IMR-90 (cell line): ENCODE measurements around the gene ROBO2. TPM values are rescaled to one million over a fixed set of nuclear protein-coding genes. Genes with fewer than 3 reads are reported as not detected.

Experiments used
- ATAC-seq: fragments of 200-7000 bp; cut with Tn5 transposase; 2 replicates; pipeline ENCODE4 v1.9.1; 2020; ENCODE audit warnings: low read depth, mild to moderate bottlenecking, moderate library complexity
- BruUV-seq: library from RNA; stranded (reverse); fragments of 400-500 nt; replicated peaks from 2 replicates; lab custom pipeline; 2021; lab: Mats Ljungman, UMichigan
- CTCF ChIA-PET: fragments of 300-600 bp; formaldehyde crosslinking; extraction: SDS; loops from one replicate; lab custom pipeline; 2021; ENCODE audit warnings: antibody characterized with exemption; lab: Yijun Ruan, JAX
- POLR2A ChIA-PET: fragments of 300-600 bp; sonication (Branson Sonifier 250); formaldehyde crosslinking; loops from one replicate; lab custom pipeline; 2022; ENCODE audit warnings: antibody characterized with exemption; ENCODE audit not compliant: unreplicated experiment; lab: Charles Lee
- DNase-seq: peaks from one replicate; pipeline ENCODE4 v3.0.0; 2013
- H2AFZ ChIP-seq: replicated peaks from 2 replicates; pipeline ENCODE3; 2013; ENCODE audit warnings: low read length, mild to moderate bottlenecking; ENCODE audit not compliant: poor library complexity
- H2AK5ac ChIP-seq: 2 replicates; pipeline ENCODE4 v1.6.1; 2013; ENCODE audit warnings: low read depth, low read length, inconsistent platforms
- H2AK9ac ChIP-seq: replicated peaks from 2 replicates; pipeline ENCODE3; 2013; ENCODE audit warnings: mild to moderate bottlenecking, low read depth, low read length, moderate library complexity; ENCODE audit not compliant: poor library complexity
- H2BK120ac ChIP-seq: 2 replicates; pipeline ENCODE4 v1.6.1; 2013; ENCODE audit warnings: low read depth, low read length, inconsistent platforms
- H2BK15ac ChIP-seq: 3 replicates; pipeline ENCODE4 v1.6.1; 2013; ENCODE audit warnings: low read depth, low read length, inconsistent platforms
- H2BK20ac ChIP-seq: 2 replicates; pipeline ENCODE4 v1.6.1; 2013; ENCODE audit warnings: low read depth, mild to moderate bottlenecking, inconsistent platforms, low read length, moderate library complexity
- H2BK5ac ChIP-seq: 2 replicates; pipeline ENCODE4 v1.6.1; 2013; ENCODE audit warnings: mild to moderate bottlenecking, low read depth, low read length, inconsistent platforms; ENCODE audit not compliant: poor library complexity, severe bottlenecking
- H3K14ac ChIP-seq: replicated peaks from 2 replicates; pipeline ENCODE4 v1.6.1; 2013; ENCODE audit warnings: low read depth, low read length, inconsistent platforms
- H3K18ac ChIP-seq: 2 replicates; pipeline ENCODE4 v1.6.1; 2013; ENCODE audit warnings: low read depth, low read length, control low read depth
- H3K23ac ChIP-seq: 2 replicates; pipeline ENCODE4 v1.6.1; 2013; ENCODE audit warnings: low read depth, low read length, inconsistent platforms
- H3K27ac ChIP-seq: 2 replicates; pipeline ENCODE4 v1.5.1; 2013; ENCODE audit warnings: mild to moderate bottlenecking, control low read depth, low read length; ENCODE audit not compliant: insufficient read depth
- H3K27me3 ChIP-seq: 2 replicates; pipeline ENCODE4 v1.6.1; 2013; ENCODE audit warnings: low read length; ENCODE audit not compliant: control insufficient read depth, insufficient read depth
- H3K36me3 ChIP-seq: 2 replicates; pipeline ENCODE4 v1.6.1; 2013; ENCODE audit warnings: low read length, mixed read lengths; ENCODE audit not compliant: control insufficient read depth, insufficient read depth
- H3K4ac ChIP-seq: 2 replicates; pipeline ENCODE4 v1.6.1; 2013; ENCODE audit warnings: low read depth, low read length, inconsistent platforms
- H3K4me1 ChIP-seq: 2 replicates; pipeline ENCODE4 v1.6.1; 2013; ENCODE audit warnings: low read length, mixed read lengths; ENCODE audit not compliant: control insufficient read depth, insufficient read depth
- H3K4me2 ChIP-seq: 2 replicates; pipeline ENCODE4 v1.6.1; 2013; ENCODE audit warnings: low read depth, mild to moderate bottlenecking, control low read depth, low read length, moderate library complexity
- H3K4me3 ChIP-seq: 2 replicates; pipeline ENCODE4 v1.5.1; 2013; ENCODE audit warnings: low read depth, mild to moderate bottlenecking, control low read depth, low read length, moderate library complexity; ENCODE audit not compliant: insufficient read depth
- H3K56ac ChIP-seq: 2 replicates; pipeline ENCODE4 v1.6.1; 2013; ENCODE audit warnings: low read length, inconsistent platforms; ENCODE audit not compliant: insufficient read depth; ENCODE audit errors: extremely low read depth
- H3K79me1 ChIP-seq, 2 experiments: 2 replicates each; pipeline ENCODE4 v1.6.1; 2013; ENCODE audit warnings: low read length in 2 of 2, inconsistent platforms in 1 of 2, low read depth in 1 of 2
- H3K9ac ChIP-seq: 2 replicates; pipeline ENCODE4 v1.6.1; 2013; ENCODE audit warnings: low read depth, low read length, control low read depth
- H3K9me1 ChIP-seq: 2 replicates; pipeline ENCODE4 v1.6.1; 2013; ENCODE audit warnings: low read length, inconsistent platforms; ENCODE audit not compliant: insufficient read depth
- H3K9me3 ChIP-seq: 2 replicates; pipeline ENCODE4 v1.6.1; 2013; ENCODE audit warnings: low read length; ENCODE audit not compliant: control insufficient read depth, insufficient read depth
- H4K20me1 ChIP-seq: 2 replicates; pipeline ENCODE4 v1.6.1; 2013; ENCODE audit warnings: low read length, inconsistent platforms; ENCODE audit not compliant: insufficient read depth
- H4K5ac ChIP-seq: 2 replicates; pipeline ENCODE4 v1.6.1; 2013; ENCODE audit warnings: mild to moderate bottlenecking, low read depth, low read length, control low read depth
- H4K8ac ChIP-seq, 2 experiments: 2 replicates each; pipeline ENCODE4 v1.6.1; 2013; ENCODE audit warnings: low read depth in 2 of 2, low read length in 2 of 2, control low read depth in 1 of 2, inconsistent platforms in 1 of 2
- H4K91ac ChIP-seq: 2 replicates; pipeline ENCODE4 v1.6.1; 2013; ENCODE audit warnings: low read depth, low read length, inconsistent platforms; ENCODE audit not compliant: insufficient read depth
- BHLHE40 ChIP-seq: fragments of 150-350 bp; IDR thresholded peaks from 2 replicates; pipeline ENCODE4 v1.6.1; 2016; ENCODE audit warnings: mild to moderate bottlenecking, low read depth, low read length
- CEBPB ChIP-seq: IDR thresholded peaks from 2 replicates; pipeline ENCODE4 v1.6.1; 2012; ENCODE audit warnings: low read depth, low read length, improper control_type of control experiment
- FOS ChIP-seq: fragments of 150-350 bp; IDR thresholded peaks from 2 replicates; pipeline ENCODE4 v1.6.1; 2016; ENCODE audit warnings: low read depth, low read length
- MAFK ChIP-seq: IDR thresholded peaks from 2 replicates; pipeline ENCODE4 v1.6.1; 2012; ENCODE audit warnings: low read depth, low read length, improper control_type of control experiment
- MAZ ChIP-seq: IDR thresholded peaks from 2 replicates; pipeline ENCODE4 v1.6.1; 2012; ENCODE audit warnings: low read depth, mild to moderate bottlenecking, low read length, improper control_type of control experiment, moderate library complexity, borderline replicate concordance
- MXI1 ChIP-seq: IDR thresholded peaks from 2 replicates; pipeline ENCODE4 v1.6.1; 2012; ENCODE audit warnings: low read depth, mild to moderate bottlenecking, low read length, moderate library complexity, borderline replicate concordance
- NFE2L2 ChIP-seq: fragments of 150-350 bp; IDR thresholded peaks from 2 replicates; pipeline ENCODE4 v1.6.1; 2016; ENCODE audit warnings: low read depth, mild to moderate bottlenecking, low read length
- POLR2A ChIP-seq: IDR thresholded peaks from 2 replicates; pipeline ENCODE4 v1.6.1; 2012; ENCODE audit warnings: mild to moderate bottlenecking, low read depth, low read length
- SMC3 ChIP-seq: fragments of 150-350 bp; IDR thresholded peaks from 2 replicates; pipeline ENCODE4 v1.6.1; 2016; ENCODE audit warnings: low read depth, mild to moderate bottlenecking, antibody characterized with exemption, low read length, moderate library complexity
- WGBS, 2 experiments: methylation state at CpG; one replicate each; pipeline versions ENCODE4 v1.1.5 to v1.1.7; 2013; ENCODE audit warnings: missing lambda C conversion rate in 2 of 2; ENCODE audit not compliant: insufficient read length in 1 of 2; ENCODE audit errors: extremely low coverage in 2 of 2; 5-methylcytosine and 5-hydroxymethylcytosine counted together
- dilution Hi-C: fragments of 300-500 bp; cut with HindIII; formaldehyde crosslinking; loops from one replicate; pipeline ENCODE4 v1.14.3; 2018; ENCODE audit warnings: low sequenced_read_pairs; ENCODE audit not compliant: unreplicated experiment
- in situ Hi-C: fragments of 300-500 bp; cut with MboI; formaldehyde crosslinking; loops from 3 replicates; pipeline ENCODE4 v1.14.3; 2019; ENCODE audit warnings: low sequenced_read_pairs, inconsistent platforms, mixed read lengths
- intact Hi-C: fragments of 100-400 bp; cut with micrococcal nuclease; formaldehyde crosslinking; loops from 2 replicates; pipeline ENCODE4 v1.10.0; 2022
- polyA plus RNA-seq, 3 experiments: library from polyadenylated mRNA; depleted of rRNA; stranded (reverse); fragments of >200 nt; gene quantifications; 2 replicates each; pipeline ENCODE4 v1.2.3, GENCODE V29; 2012; ENCODE audit warnings: low replicate concordance in 1 of 3
- total RNA-seq: library from RNA; depleted of rRNA; stranded (reverse); fragments of >200 nt; gene quantifications from 2 replicates; pipeline ENCODE4 v1.2.3, GENCODE V29; 2012
- TF ChIP-seq, protein P1 (sequence below): conservative IDR thresholded peaks from 2 replicates; pipeline ENCODE4 v1.5.1; 2012; ENCODE audit warnings: mild to moderate bottlenecking, low read depth, low read length, improper control_type of control experiment
- TF ChIP-seq, protein P2 (sequence below): fragments of 150-350 bp; IDR thresholded peaks from 2 replicates; pipeline ENCODE4 v1.6.1; 2017; ENCODE audit warnings: mild to moderate bottlenecking, antibody characterized with exemption, low read length, low read depth

ROBO2 gene
- total and polyA plus RNA-seq, 2 of the 4 experiments (the other 2 are of a cell fraction) = 9.3 to 14.5 TPM

DNA sequence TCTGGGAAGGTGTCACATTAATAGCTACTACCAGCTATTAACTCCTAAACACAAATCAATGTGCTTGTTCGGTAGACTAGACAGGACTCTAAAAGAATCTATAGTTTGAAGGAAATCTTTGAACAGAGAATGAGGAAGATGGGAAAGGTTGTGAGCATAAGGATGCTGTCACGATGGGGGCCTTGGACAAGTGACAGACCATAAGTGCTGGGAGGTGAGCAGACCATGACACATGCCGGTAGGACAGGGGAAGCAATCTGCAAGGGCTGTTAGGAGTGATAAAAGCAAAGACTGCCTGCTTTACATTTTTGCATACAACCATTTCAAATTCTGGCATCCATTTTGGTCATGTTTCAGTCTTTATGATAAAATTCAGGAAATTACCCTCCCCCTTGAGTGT is 645.8 kb downstream of the ROBO2 start:
- intact Hi-C loops (no loop called here), in situ Hi-C loops (no loop called here)

More for the DNA sequence above, 645.8 kb downstream of the ROBO2 start:
- Histone ChIP-seq H3K18ac (no peak overlapping the region), H3K36me3 (no peaks in the 10 kb centered on the region), H4K5ac (no peak overlapping the region), H2BK120ac (no peak overlapping the region), H3K4me3 (no peak overlapping the region), H4K20me1 (no peaks in the 10 kb centered on the region), H3K9ac (no peak overlapping the region), H3K14ac (no peak overlapping the region), H3K56ac (no peak overlapping the region), H2BK15ac (no peak overlapping the region), H3K4me1 (no peaks in the 10 kb centered on the region), H2AK9ac (no peak overlapping the region), H3K9me1 (no peaks in the 10 kb centered on the region), H3K4me2 (no peak overlapping the region), H3K79me1 (no peaks in the 10 kb centered on the region), H2AFZ (no peak overlapping the region), H4K91ac (no peak overlapping the region), H3K23ac (no peak overlapping the region), H4K8ac (no peak overlapping the region), H3K4ac (no peak overlapping the region), H2BK5ac (no peak overlapping the region), H3K9me3 (peaks cover 10% of the 10 kb centered on the region), H2BK20ac (no peak overlapping the region), H3K27ac (no peak overlapping the region), H2AK5ac (no peak overlapping the region), H3K27me3 (no peaks in the 10 kb centered on the region)
- ATAC-seq (no peak), DNase-seq (no peak)
- no peak for TF ChIP-seq MXI1
- no peak for TF ChIP-seq FOS
- TF ChIP-seq, protein P1, sequence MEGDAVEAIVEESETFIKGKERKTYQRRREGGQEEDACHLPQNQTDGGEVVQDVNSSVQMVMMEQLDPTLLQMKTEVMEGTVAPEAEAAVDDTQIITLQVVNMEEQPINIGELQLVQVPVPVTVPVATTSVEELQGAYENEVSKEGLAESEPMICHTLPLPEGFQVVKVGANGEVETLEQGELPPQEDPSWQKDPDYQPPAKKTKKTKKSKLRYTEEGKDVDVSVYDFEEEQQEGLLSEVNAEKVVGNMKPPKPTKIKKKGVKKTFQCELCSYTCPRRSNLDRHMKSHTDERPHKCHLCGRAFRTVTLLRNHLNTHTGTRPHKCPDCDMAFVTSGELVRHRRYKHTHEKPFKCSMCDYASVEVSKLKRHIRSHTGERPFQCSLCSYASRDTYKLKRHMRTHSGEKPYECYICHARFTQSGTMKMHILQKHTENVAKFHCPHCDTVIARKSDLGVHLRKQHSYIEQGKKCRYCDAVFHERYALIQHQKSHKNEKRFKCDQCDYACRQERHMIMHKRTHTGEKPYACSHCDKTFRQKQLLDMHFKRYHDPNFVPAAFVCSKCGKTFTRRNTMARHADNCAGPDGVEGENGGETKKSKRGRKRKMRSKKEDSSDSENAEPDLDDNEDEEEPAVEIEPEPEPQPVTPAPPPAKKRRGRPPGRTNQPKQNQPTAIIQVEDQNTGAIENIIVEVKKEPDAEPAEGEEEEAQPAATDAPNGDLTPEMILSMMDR = no peak
- TF ChIP-seq CEBPB = no peak
- TF ChIP-seq, protein P2, sequence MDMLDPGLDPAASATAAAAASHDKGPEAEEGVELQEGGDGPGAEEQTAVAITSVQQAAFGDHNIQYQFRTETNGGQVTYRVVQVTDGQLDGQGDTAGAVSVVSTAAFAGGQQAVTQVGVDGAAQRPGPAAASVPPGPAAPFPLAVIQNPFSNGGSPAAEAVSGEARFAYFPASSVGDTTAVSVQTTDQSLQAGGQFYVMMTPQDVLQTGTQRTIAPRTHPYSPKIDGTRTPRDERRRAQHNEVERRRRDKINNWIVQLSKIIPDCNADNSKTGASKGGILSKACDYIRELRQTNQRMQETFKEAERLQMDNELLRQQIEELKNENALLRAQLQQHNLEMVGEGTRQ = no peak
- TF ChIP-seq POLR2A = no peak
- TF ChIP-seq BHLHE40 = no peak
- no peak for TF ChIP-seq MAFK
- no peak for TF ChIP-seq MAZ
- no peak for TF ChIP-seq NFE2L2
- TF ChIP-seq SMC3 = no peak
- no CpG with 5 or more reads among the region's 3 CpGs for WGBS, 2 experiments
- no TSS peak for BruUV-seq
- dilution Hi-C loops = no loop called here
- CTCF ChIA-PET = no interaction called here
- POLR2A ChIA-PET = no interaction called here
